Duodenal mucosa (tissue), 2 donors: ENCODE results near the gene ADGRB3.

ENCODE experiments used
- H3K27ac ChIP-seq: one replicate; pipeline ENCODE4 v1.7.0; 2013; ENCODE audit warnings: low read depth, low read length
- H3K27me3 ChIP-seq, 2 donors: one replicate each; pipeline ENCODE4 v1.7.0; 2013; ENCODE audit warnings: low read length in 2 of 2, control low read depth in 1 of 2; ENCODE audit not compliant: insufficient read depth in 2 of 2, control insufficient read depth in 1 of 2
- H3K36me3 ChIP-seq, 2 donors: one replicate each; pipeline ENCODE4 v1.7.0; 2013; ENCODE audit warnings: low read length in 2 of 2, control low read depth in 1 of 2; ENCODE audit not compliant: insufficient read depth in 2 of 2, control insufficient read depth in 1 of 2
- H3K4me1 ChIP-seq, 2 donors: one replicate each; pipeline ENCODE4 v1.7.0; 2013; ENCODE audit warnings: low read length in 2 of 2, control low read depth in 1 of 2; ENCODE audit not compliant: insufficient read depth in 2 of 2, control insufficient read depth in 1 of 2
- H3K4me3 ChIP-seq, 2 donors: one replicate each; pipeline ENCODE4 v1.7.0; 2013; ENCODE audit warnings: low read length in 2 of 2, low read depth in 1 of 2
- H3K9ac ChIP-seq, 2 donors: one replicate each; pipeline ENCODE4 v1.7.0; 2013; ENCODE audit warnings: low read length in 2 of 2, low read depth in 1 of 2
- H3K9me3 ChIP-seq, 2 donors: one replicate each; pipeline ENCODE4 v1.7.0; 2013; ENCODE audit warnings: low read length in 2 of 2, control low read depth in 1 of 2; ENCODE audit not compliant: control insufficient read depth in 1 of 2

ADGRB3 gene

DNA sequence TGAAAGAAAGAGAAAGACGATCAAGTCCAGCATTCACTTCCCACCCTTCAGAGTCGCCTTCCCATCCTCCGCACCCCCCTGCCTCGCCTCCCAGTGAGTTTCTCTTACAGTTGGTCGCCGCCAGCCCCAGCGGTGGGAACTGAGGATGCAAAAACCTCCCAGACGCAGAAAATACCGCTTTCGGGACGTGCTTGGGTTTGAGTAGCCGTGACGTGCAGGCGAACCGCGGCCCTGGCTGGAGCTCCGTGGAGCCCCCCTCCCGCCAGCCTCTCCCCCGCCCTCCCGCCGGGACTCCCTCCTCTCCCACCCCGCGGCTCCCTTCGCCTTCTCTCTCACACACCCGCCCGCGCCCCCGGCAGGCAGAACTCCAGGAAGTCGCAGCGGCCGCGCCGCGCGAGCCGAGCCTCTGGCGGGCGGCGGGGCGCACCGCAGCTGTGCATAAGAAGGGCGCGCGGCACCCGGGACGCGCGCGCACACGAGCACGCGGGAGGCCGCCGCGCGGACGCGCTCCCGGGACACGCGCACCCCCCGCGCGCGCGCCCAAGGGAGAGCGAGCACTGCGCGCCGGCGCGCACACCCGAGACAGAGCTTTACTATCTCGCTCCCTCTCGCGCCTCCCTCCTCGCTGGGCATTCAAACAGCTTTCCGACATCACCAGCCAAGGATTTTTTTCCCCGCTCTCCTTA, at the start of gene ADGRB3:
Gene ADGRB3 (plus strand): TSS at position 557 of the 686 bp plus-strand sequence. CDS start 3,394 bp downstream, outside the sequence.
- Histone ChIP-seq H3K9ac (peak within 1 kb of the TSS in 1 of 2 donors; percentile 32), H3K27ac (no peak within 1 kb of the TSS), H3K27me3 (peaks cover 19 to 25% of the 10 kb centered on the region in 2 donors)

GRCh38 chr6:68593558-68593957, 41.5 kb upstream of the ADGRB3 start:
- Histone ChIP-seq H3K27ac (no peak overlapping the region), H3K36me3 (no peaks in the 10 kb centered on the region), H3K9ac (no peak overlapping the region), H3K4me1 (no peaks in the 10 kb centered on the region), H3K4me3 (no peak overlapping the region), H3K27me3 (no peaks in the 10 kb centered on the region), H3K9me3 (peaks cover 0 to 3% of the 10 kb centered on the region in 2 donors)

More for the DNA sequence above, at the start of gene ADGRB3:
- H3K36me3 ChIP-seq = no peaks in the 10 kb centered on the region
- peak within 1 kb of the TSS; percentile 72 to 78 for H3K4me3 ChIP-seq
- peaks cover 0 to 5% of the 10 kb centered on the region in 2 donors for H3K4me1 ChIP-seq
- H3K9me3 ChIP-seq = no peaks in the 10 kb centered on the region

DNA sequence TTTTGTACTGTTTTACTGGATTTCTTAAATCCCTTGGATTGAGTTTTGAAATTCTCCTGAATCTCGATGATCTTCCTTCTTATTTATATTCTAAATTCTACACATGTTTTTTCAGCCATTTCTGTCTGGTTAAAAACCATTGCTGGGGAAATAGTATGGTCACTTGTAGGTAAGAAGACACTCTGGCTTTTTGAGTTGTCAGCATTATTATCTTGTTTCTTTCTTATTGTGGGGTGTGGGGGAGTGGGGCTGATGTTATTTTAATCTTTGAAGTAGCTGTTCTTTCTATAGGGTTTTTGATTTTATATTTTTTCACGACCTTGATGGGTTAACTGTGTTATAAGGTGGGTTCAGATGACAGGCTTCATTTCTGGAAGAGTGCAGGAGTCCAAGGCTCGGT, 37.4 kb upstream of the ADGRB3 start:
- no peaks in the 10 kb centered on the region for H3K4me1 ChIP-seq
- no peak overlapping the region for H3K27ac ChIP-seq

DNA sequence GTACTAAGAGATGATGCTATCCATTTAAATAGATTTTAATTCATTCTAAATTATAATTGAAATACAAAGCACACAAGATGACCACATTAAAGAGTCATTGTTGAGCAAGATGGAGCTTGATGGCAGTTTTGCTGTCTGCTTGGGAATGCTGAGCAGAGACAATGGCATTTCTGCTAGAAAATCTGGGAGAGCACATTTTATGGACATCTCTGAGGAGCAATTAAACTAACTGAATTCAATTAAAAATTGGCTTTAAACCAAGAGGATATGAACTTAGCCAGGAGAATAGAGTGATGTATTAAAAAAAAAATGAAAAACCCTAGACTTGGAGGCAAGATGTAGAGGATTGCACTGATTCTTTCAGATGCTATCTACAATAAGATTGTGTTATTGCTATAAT, 19.1 kb upstream of the ADGRB3 start:
- H3K27ac ChIP-seq = no peak overlapping the region
- no peaks in the 10 kb centered on the region for H3K9me3 ChIP-seq
- H3K27me3 ChIP-seq = no peaks in the 10 kb centered on the region
- H3K36me3 ChIP-seq = no peaks in the 10 kb centered on the region
- no peak overlapping the region for H3K4me3 ChIP-seq
- no peak overlapping the region for H3K9ac ChIP-seq
- no peaks in the 10 kb centered on the region for H3K4me1 ChIP-seq

More for the DNA sequence above, 37.4 kb upstream of the ADGRB3 start:
- no peaks in the 10 kb centered on the region for H3K27me3 ChIP-seq
- H3K9me3 ChIP-seq = peaks cover 0 to under 1% of the 10 kb centered on the region in 2 donors
- no peak overlapping the region for H3K4me3 ChIP-seq
- no peaks in the 10 kb centered on the region for H3K36me3 ChIP-seq
- no peak overlapping the region for H3K9ac ChIP-seq

DNA sequence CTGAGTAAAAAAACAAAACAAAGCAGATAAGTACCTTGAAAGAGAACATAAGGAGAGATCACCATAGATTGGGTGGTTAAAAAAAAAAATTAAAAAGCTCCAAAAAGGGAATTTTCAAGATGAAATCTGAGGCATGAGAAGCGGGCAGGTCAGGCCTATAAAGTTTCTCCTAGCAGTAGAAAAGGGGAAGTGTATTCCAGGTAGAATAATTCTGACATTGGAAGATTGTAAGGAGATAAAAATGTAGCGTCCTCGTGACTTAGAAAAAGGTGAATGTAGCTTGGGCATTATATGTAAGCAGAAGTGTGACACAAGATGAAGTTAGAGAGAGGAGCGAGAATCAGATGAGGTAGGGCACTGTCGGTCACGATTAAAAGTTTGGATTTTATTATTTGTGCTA, 9.1 kb upstream of the ADGRB3 start:
- H3K4me3 ChIP-seq = no peak overlapping the region
- H3K27ac ChIP-seq = no peak overlapping the region
- no peaks in the 10 kb centered on the region for H3K36me3 ChIP-seq
- no peaks in the 10 kb centered on the region for H3K4me1 ChIP-seq
- H3K27me3 ChIP-seq = no peaks in the 10 kb centered on the region
- H3K9me3 ChIP-seq = no peaks in the 10 kb centered on the region
- no peak overlapping the region for H3K9ac ChIP-seq

DNA sequence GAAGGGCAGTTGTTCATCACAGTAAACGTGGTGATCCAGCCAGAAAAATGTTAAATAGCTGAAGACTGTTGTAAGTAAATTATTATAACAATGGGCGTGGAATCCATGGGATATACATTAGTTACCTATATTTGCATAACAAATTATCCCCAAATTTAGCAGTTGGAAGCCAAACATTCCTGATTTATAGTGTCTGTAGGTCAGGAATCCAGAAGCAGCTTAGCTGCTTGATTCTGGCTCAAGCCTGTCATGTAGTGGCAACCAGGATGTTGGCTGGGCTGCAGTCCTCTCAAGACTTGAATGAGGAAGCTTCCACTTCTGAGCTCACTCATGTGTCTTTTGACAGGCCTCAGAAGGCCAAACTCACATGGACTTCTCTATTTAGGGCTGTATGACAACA, 6.9 kb upstream of the ADGRB3 start:
- Histone ChIP-seq H3K27me3 (no peaks in the 10 kb centered on the region), H3K27ac (no peak overlapping the region), H3K9me3 (no peaks in the 10 kb centered on the region), H3K9ac (no peak overlapping the region), H3K4me3 (no peak overlapping the region), H3K4me1 (no peaks in the 10 kb centered on the region), H3K36me3 (no peaks in the 10 kb centered on the region)

DNA sequence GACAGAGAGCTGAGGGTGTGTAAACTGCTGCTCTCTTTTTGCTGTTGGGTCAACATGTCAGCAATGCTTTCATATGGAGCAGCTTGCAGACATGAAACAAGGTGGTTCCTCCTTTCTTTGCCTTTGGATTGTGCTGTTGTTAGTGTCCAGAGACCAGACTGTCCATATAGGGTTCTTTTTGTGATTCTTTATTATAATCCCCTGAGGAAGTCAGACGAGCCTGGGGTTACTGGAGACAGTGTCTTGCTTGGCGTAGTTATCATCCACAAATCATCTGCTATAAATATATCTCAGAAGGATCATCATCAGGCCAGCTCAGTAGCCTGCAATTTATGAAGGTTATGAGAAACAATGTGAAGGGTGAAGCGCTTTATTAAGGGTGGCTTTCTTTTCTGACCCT, 2.3 kb upstream of the ADGRB3 start:
- Histone ChIP-seq H3K27me3 (peaks cover 15 to 25% of the 10 kb centered on the region in 2 donors), H3K4me3 (no peak overlapping the region), H3K9me3 (no peaks in the 10 kb centered on the region), H3K36me3 (no peaks in the 10 kb centered on the region), H3K9ac (no peak overlapping the region), H3K27ac (no peak overlapping the region), H3K4me1 (peaks cover 0 to 5% of the 10 kb centered on the region in 2 donors)

DNA sequence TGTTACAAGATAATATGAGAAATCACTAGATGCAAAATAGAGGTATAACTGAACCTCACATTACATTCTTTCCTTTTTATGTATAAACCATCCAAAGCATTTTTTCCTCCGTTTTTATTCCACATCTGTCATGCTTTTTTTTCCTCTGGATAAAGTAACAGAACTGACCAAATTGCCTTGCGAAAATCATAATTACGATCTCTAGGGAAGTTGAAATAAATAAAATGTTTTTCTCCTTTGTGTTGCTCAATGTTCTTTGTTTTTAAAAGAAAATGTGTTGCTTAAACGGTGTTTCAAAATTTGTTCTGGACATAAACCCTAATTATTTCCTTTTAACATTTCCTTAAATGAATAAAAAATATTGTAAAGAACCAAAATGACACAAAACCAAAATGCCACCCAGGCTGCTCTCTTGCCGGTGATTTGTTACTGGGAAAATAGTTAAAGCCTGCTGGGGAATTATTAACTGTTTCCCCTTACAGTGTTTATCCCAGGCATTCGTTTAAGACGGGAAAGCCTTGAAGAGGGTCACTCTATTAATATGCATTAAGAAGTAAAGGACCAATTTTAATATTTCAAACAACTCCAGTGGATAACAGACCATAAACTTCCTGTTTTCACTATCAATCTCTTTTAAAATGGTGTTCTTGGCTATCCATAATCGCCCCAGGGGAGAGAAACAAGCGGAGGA, 1.7 kb upstream of the ADGRB3 start:
- Histone ChIP-seq H3K27ac (no peak overlapping the region), H3K4me3 (peak overlapping the region in 1 of 2 donors; percentile 78), H3K27me3 (peaks cover 19 to 25% of the 10 kb centered on the region in 2 donors), H3K9ac (no peak overlapping the region), H3K9me3 (no peaks in the 10 kb centered on the region), H3K36me3 (no peaks in the 10 kb centered on the region), H3K4me1 (peaks cover 0 to 5% of the 10 kb centered on the region in 2 donors)

DNA sequence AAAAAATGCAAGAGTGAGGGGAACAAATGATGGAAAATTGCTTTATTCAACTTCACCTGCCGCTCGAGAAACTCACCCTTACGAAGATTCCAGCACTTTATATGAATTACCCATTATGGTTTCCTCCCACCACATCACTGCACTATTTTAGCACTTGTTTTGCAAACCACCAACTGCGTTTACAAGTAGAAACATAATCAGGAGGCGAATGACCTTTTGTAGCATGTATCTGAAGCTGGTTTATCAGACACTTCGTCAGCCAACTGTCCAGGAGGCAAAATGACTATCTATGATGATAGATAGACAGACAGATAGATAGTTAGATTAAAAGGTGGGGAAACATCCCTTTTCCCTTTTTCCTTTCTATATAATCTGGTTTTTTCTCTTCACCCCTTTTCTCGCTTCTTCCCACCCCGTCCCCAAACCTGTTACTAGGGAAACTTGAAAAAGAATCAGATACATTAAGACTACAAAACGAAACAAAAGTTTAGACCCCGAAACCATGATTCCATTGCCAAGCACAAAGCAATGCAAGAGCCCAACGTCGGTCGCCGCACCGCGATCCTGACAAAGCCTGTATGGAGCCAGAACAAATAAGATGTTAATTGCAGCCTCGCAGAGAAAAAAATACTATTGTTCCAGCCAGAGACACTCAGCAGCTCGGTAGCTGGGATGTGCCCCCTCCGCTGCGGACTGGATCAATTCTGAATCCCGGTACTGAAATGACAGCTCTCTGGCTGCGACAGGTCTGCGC, 933 bp upstream of the ADGRB3 start:
- Histone ChIP-seq H3K27me3 (peaks cover 19 to 25% of the 10 kb centered on the region in 2 donors), H3K4me1 (peaks cover 0 to 5% of the 10 kb centered on the region in 2 donors)

GRCh38 chr6:68635412-68635705, 277 bp downstream of the ADGRB3 start:
- H3K9me3 ChIP-seq = no peaks in the 10 kb centered on the region
- no peaks in the 10 kb centered on the region for H3K36me3 ChIP-seq
- peaks cover 19 to 25% of the 10 kb centered on the region in 2 donors for H3K27me3 ChIP-seq
- H3K9ac ChIP-seq = no peak overlapping the region
- H3K4me1 ChIP-seq = peaks cover 0 to 5% of the 10 kb centered on the region in 2 donors
- H3K27ac ChIP-seq = no peak overlapping the region
- peak overlapping the region; percentile 62 to 72 for H3K4me3 ChIP-seq

More for the DNA sequence above, 933 bp upstream of the ADGRB3 start:
- Histone ChIP-seq H3K9ac (peak overlapping the region in 1 of 2 donors; percentile 32), H3K9me3 (no peaks in the 10 kb centered on the region), H3K36me3 (no peaks in the 10 kb centered on the region), H3K27ac (no peak overlapping the region), H3K4me3 (peak overlapping the region; percentile 69 to 78)
